Psoas muscle (tissue), 8 donors: ENCODE results near the gene THADA. TPM values are rescaled to one million over a fixed set of nuclear protein-coding genes. Genes with fewer than 3 reads are reported as not detected.

ENCODE experiments used
- ATAC-seq, 4 donors: fragments of 200-7000 bp; cut with Tn5 transposase; one replicate each; pipeline ENCODE4 v1.9.1; 2020; ENCODE audit warnings: moderate library complexity in 3 of 4, mild to moderate bottlenecking in 2 of 4
- DNase-seq, 2 donors: peaks; one replicate each; pipeline ENCODE4 v3.0.0-alpha.2; 2020
- H3K27ac ChIP-seq: fragments of 200-600 bp; one replicate; pipeline ENCODE4 v1.8.0; 2022
- H3K27me3 ChIP-seq, 3 donors: fragments of 200-600 bp in 1 of 3; one replicate each; pipeline versions ENCODE4 v1.6.1 to v1.8.0; 2013 to 2022; ENCODE audit warnings: low read length in 2 of 3, mild to moderate bottlenecking in 2 of 3, moderate library complexity in 1 of 3; ENCODE audit not compliant: insufficient read depth in 3 of 3
- H3K36me3 ChIP-seq, 2 donors: fragments of 200-600 bp in 1 of 2; one replicate each; pipeline versions ENCODE4 v1.6.1 to v1.8.0; 2013 to 2022; ENCODE audit warnings: low read depth in 1 of 2, mild to moderate bottlenecking in 1 of 2, moderate library complexity in 1 of 2; ENCODE audit not compliant: insufficient read depth in 1 of 2
- H3K4me1 ChIP-seq: fragments of 200-600 bp; one replicate; pipeline ENCODE4 v1.8.0; 2022
- H3K4me3 ChIP-seq: fragments of 200-600 bp; one replicate; pipeline ENCODE4 v1.8.0; 2022; ENCODE audit warnings: mild to moderate bottlenecking
- H3K9me3 ChIP-seq: fragments of 200-600 bp; one replicate; pipeline ENCODE4 v1.8.0; 2022
- WGBS, 3 donors: extraction: QIAGEN DNeasy Blood & Tissue Kit; methylation state at CpG; one replicate each; pipeline versions ENCODE4 v1.1.6 to v1.1.7; 2013; 5-methylcytosine and 5-hydroxymethylcytosine counted together
- intact Hi-C, 2 donors: fragments of 100-400 bp; cut with DNase I; formaldehyde crosslinking; loops; one replicate each; pipeline versions ENCODE4 v1.11.0 to v1.14.2; 2022
- polyA plus RNA-seq, 3 donors: library from polyadenylated mRNA; stranded (reverse); fragments of 200-250 nt; gene quantifications; one replicate each; pipeline ENCODE4 v1.2.3, GENCODE V29; 2013
- total RNA-seq, 4 donors: library from RNA; stranded (reverse); fragmentation: NEBNext Ultra II Directional in 2 of 4; extraction: Animal tissue kit (Norgen Biotek cat#: 25700) in 2 of 4; gene quantifications; one replicate each; pipeline versions ENCODE4 v1.2.1 to v1.2.4, GENCODE V29; 2021 to 2023
- TF ChIP-seq, protein P1 (sequence below): fragments of 200-600 bp; IDR thresholded peaks from one replicate; pipeline ENCODE4 v1.8.0; 2022; ENCODE audit warnings: antibody characterized with exemption
- donor health status: healthy with polysubstance abuse.
- donor health status: DM: no; HTN: no; CAD: no; lungs with moderate emphysema.
- donor health status: Bipolar disorder and iron deficiency.
- donor health status: healthy.
- donor health status: DM: yes; HTN: yes; CAD: no.
- donor health status: DM: no; HTN: no; CAD: no.
- donor health status: DM: no; HTN: no; CAD: no.
- donor health status: DM: yes; HTN: yes; CAD: no.

The THADA gene
- total and polyA plus RNA-seq, 7 donors = 8.1 to 17.4 (median 11.6) TPM

DNA sequence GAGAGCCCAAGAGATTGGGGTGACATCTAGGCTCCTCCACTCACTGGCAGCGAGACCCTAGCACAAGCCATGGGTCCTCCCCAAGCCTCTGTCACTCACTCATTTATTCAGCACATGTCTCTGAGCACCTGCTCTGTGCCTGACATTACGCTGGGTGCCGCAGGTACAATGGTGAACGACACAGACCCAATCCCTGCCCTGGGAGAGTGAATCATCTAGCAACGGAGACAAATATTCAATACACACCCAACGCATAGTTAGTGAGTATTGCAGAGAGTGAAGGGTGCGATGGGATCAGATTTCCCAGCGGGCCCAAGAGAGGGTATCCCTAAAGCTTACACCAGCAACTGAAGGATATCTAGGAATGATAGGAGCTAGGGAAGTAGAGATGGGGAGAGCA is 414.9 kb downstream of the THADA start:
- DNase-seq = no peak
- Histone ChIP-seq H3K9me3 (peaks cover 5% of the 10 kb centered on the region), H3K4me3 (no peak overlapping the region), H3K4me1 (peaks cover 25% of the 10 kb centered on the region), H3K27me3 (no peaks in the 10 kb centered on the region), H3K27ac (no peak overlapping the region), H3K36me3 (no peaks in the 10 kb centered on the region)
- 97 to 99% (median 98%) methylated on average over 8 of the region's 8 CpGs for WGBS, 3 donors
- intact Hi-C loops = loop anchor here in 1 of 2 donors (2.0 kb wide), 1 partner anchor 36 kb away; no protein-coding TSS in a partner anchor
- no peak for ATAC-seq
- TF ChIP-seq, protein P1, sequence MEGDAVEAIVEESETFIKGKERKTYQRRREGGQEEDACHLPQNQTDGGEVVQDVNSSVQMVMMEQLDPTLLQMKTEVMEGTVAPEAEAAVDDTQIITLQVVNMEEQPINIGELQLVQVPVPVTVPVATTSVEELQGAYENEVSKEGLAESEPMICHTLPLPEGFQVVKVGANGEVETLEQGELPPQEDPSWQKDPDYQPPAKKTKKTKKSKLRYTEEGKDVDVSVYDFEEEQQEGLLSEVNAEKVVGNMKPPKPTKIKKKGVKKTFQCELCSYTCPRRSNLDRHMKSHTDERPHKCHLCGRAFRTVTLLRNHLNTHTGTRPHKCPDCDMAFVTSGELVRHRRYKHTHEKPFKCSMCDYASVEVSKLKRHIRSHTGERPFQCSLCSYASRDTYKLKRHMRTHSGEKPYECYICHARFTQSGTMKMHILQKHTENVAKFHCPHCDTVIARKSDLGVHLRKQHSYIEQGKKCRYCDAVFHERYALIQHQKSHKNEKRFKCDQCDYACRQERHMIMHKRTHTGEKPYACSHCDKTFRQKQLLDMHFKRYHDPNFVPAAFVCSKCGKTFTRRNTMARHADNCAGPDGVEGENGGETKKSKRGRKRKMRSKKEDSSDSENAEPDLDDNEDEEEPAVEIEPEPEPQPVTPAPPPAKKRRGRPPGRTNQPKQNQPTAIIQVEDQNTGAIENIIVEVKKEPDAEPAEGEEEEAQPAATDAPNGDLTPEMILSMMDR = no peak

Other genes starting within 250 kb of the THADA start
- gene PLEKHH2, start 41.2 kb upstream of the THADA start, total RNA-seq = 1 to 10 TPM in 1 of 4 donors, under 1 TPM in 3; 0.34 to 2.2 (median 0.56) TPM
- gene PLEKHH2, start 41.2 kb upstream of the THADA start, polyA plus RNA-seq = under 1 TPM; 0.14 to 0.39 (median 0.38) TPM
- under 1 TPM in 3 of 4 donors, not detected in 1; 0.23 to 0.56 (median 0.26) TPM for gene C1GALT1C1L, start 80.4 kb upstream of the THADA start, total RNA-seq
- gene C1GALT1C1L, start 80.4 kb upstream of the THADA start, polyA plus RNA-seq = under 1 TPM; 0.16 to 0.43 (median 0.39) TPM
- gene DYNC2LI1, start 178.0 kb upstream of the THADA start, total RNA-seq = 10 to 100 TPM in 1 of 4 donors, 1 to 10 TPM in 3; 3.4 to 11.4 (median 7.9) TPM
- 10 to 100 TPM in 1 of 3 donors, 1 to 10 TPM in 2; 7.2 to 23.7 (median 8.9) TPM for gene DYNC2LI1, start 178.0 kb upstream of the THADA start, polyA plus RNA-seq
- gene ABCG5, start 242.8 kb upstream of the THADA start, total RNA-seq = not detected
- under 1 TPM in 2 of 3 donors, not detected in 1; 0.01 to 0.08 TPM for gene ABCG5, start 242.8 kb upstream of the THADA start, polyA plus RNA-seq
- not detected for gene ABCG8, start 242.9 kb upstream of the THADA start, total RNA-seq
- under 1 TPM in 1 of 3 donors, not detected in 2; 0.05 TPM for gene ABCG8, start 242.9 kb upstream of the THADA start, polyA plus RNA-seq